Occipital lobe (tissue), 2 donors: ENCODE results near the gene IPO4. TPM values are rescaled to one million over a fixed set of nuclear protein-coding genes. Genes with fewer than 3 reads are reported as not detected.

Source experiments
- DNase-seq: peaks from one replicate; lab custom pipeline; 2025; lab: John Stamatoyannopoulos, UW
- total RNA-seq: library from RNA; depleted of rRNA; stranded (reverse); fragments of >200 nt; gene quantifications from one replicate; pipeline ENCODE4 v1.2.3, GENCODE V29; 2014

The IPO4 gene
- total RNA-seq, 1 donor from 2014 or later = 11.7 TPM

DNA sequence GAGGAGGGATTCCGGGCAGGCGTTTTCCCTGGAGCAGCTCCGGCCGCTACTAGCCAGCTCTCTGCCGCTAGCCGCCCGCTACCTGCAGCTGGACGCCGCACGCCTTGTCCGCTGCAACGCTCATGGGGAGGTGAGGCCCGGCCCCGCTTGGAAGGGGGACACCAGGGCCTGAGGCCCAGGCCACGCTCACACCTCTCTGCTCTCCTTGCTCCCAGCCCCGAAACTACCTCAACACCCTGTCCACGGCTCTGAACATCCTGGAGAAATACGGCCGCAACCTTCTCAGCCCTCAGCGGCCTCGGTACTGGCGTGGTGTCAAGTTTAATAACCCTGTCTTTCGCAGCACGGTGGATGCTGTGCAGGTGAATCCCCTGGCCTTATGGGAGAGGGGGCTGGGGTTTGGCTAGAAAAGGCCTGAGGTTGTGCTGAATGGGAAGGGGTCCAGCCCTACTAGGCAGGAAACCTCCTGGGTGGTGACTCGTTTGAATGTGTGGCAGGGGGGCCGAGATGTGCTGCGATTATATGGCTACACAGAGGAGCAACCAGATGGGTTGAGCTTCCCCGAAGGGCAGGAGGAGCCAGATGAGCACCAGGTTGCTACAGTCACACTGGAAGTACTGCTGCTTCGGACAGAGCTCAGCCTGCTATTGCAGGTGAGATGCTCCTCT is 40.7 kb downstream of the IPO4 start:
- DNase-seq = no peak

- peak; percentile 96 for DNase-seq
These were observed 41.4 kb downstream of the IPO4 start, which contains the start of gene RNF31 for GRCh38 chr14:24146978-24147760. Gene RNF31 (plus strand): TSS chr14:24147498. CDS start chr14:24147699, 201 bp downstream.

- peak; percentile 86 for DNase-seq
These were observed 42.1 kb downstream of the IPO4 start, which contains the start of gene PSME2 for GRCh38 chr14:24146453-24146977. Gene PSME2 (minus strand): TSS chr14:24146610. CDS start chr14:24146581, 29 bp downstream.

DNA sequence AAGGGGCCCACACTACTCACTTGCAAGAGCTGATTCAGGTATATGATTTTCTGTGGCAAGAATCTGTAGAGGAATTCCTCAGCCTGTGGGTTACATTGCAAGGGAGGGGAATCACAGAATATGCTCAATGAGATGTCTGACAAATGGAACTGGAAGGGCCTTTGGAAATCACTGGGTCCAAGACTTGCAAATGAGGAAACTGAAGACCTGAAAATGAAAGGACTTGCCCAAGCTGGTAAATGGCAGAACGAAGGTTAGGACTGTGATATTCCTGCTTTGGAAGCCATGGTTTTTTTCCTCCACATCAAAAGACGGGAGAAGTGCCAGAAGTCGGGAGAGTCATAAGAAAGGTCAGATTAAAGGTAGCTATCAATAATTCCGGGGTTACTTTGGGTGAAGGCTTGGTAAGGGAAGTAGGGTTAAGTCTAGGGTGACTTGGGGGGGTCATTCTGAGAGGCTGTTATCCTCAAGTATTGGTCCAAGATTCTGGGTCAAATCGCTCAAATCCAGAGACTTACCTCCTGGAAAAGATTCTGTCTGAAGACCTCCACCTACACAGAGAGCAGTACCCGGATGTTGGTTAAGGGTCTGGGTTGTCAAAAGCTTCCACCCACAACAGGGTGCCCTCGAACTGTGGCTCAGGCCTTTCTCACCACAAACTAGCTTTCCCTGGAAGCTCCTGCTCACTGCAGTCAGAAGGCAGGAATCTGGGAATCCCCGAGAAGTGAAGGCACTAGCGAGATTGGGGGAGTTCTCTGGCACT is 42.7 kb downstream of the IPO4 start:
- no peak for DNase-seq

DNA sequence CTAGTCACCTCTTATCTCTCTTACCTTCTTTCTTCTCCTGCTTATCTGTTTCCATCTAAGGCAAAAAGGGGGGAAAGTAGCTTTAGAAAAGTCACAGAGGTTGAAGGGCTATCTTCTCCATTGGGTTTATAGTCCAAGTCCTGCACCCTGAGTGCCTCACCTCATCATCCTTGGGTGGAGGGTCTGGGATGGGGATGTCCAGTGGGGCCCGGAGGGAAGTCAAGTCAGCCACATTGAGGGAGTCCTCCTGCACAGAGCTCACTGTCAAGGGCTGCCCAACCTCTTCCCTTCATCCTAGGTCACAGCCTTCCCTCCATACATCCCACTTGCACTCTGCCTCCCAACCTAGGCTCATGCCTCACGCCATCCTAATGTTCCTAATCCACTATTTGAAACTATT is 43.4 kb downstream of the IPO4 start:
- DNase-seq = no peak

DNA sequence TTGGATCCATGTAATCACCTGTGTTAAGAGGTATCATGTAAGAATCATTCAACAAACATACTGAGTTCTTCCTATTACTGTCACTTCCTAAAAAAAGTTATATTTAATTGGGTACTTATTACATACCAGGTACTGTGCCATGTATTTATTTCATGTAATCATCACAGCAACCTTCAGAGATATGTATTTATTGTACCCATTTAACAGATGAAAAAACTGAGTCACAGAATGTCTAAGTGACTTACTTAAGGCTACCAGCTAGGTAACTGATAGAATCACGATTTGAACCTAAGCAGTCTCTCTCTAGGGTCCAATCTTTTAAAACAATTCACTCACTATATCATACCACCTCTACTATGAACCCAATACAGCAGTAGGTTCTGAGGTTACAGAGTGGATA is 44.2 kb downstream of the IPO4 start:
- DNase-seq = no peak

DNA sequence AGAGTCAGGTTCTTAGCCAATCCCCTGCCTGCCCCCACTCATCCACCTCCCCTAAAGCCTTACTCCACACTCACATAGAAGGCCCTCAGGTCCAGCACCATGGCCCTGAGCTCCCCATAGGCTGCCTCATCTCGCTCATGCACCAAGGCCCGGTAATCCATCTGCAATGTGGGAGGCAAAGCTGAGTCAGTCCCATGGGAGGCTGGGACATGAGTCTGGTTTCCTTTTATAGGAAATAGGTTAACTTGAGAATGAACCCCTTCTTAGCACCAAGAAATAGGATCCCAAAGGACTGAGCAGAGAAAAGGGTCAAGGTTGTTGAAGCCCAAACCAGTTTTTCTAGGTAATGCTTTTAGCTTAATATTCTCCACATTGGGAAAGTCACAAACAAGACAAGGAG is 45.1 kb downstream of the IPO4 start:
- no peak for DNase-seq

DNA sequence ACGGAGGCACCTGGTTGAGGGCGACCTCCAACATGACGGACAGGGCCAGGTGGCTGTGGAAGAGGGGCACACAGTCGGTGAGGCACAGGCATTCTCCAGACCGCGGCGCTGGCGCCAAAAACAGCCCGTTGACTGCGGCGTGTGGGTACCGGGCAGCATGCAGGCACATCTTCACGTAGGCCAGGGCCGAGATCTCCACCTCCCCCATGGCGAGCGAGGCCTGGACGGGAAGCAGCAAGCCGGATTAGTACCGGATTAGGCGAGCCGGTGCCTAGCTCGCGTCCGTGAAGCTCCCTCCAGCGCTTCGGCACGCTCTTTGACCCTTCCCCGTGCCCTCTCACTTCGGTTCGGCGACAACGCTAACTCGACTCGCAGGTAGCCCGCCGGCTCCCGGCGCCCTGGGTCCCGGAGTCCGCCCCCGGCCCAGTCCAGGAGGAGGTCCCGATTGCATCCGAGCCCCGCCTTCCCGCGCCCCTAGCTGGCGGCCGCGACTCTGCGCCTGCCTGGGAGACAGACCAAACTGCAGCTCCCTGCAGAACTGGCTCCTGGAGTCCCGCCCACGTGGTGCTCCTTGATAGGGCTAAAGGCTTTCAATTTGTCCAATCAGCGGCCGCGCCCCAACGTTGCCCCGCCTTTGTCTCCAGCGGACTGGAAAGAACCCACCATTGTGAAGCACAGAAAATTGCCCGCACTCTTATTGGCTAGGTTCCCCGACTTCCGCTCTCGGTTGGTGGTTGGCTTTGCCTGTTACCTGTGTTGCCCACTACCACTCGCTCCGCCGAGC is 47.3 kb downstream of the IPO4 start, which contains the start of gene EMC9:
Gene EMC9, minus strand, starts transcription at position 495 of the 784 bp plus-strand sequence. Its CDS starts 287 bp downstream, at position 208.
- peak; percentile 99 for DNase-seq

DNA sequence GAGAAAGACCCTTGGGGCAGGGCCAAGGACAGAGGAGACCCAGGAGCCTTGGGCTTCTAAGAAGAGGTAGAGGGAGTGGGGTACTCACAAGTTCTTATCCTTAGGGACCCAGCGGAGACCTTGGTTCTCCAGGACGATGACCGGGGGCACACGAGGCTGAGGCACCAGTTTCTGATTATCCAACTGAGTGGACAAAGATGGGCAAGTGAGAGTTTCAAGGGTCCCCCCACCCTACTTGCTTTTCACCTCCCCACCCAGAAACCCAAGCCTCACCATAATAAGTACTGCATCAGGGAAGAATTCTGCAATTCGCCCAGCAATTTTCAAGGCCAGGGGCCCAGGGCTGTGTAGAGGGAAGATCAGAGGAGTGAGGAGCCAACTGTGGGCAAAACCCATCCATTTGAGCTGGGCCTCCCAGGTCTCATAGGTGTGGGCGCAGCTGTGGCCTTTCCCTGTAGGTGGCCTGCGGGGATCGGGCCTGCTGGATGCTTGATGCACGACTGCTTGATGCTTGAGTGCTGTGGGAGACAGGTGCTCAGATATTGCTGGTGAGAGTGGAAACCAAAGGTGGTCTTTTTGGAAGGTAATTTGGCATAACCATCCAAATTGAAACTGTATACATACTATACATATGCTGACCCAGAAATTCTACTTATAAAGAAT is 49.2 kb downstream of the IPO4 start:
- DNase-seq = no peak

DNA sequence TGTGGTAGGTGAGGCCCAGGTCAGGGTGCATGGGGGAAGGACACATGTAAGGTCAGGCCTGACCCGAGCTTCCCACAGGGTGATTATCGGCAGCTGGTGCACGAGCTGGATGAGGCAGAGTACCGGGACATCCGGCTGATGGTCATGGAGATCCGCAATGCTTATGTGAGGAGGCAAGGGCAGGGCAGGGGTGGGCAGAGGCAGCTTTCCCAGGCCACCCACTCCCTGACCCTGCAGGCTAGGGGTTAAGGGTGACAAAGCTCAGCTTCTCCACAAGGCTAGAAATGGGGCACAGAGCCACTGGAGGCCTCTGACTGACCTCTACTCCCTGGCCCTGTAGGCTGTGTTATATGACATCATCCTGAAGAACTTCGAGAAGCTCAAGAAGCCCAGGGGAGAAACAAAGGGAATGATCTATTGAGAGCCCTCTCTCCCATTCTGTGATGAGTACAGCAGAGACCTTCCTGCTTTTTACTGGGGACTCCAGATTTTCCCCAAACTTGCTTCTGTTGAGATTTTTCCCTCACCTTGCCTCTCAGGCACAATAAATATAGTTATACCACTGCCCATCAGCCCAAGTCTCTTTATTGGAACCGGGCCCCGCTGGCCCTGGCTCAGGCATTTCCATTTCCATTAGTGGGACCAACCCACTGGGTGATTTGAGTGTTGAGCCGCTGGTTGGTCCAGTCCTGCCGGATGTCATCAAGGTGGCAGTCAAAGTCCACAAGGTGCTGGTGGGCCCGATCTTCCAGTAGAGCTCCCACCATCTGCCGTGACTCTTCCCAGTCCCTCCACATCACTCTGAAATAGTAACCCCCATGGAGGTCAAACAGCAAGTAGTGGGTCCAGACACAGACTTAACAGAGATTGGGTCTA is 50.0 kb downstream of the IPO4 start:
- DNase-seq = no peak

DNA sequence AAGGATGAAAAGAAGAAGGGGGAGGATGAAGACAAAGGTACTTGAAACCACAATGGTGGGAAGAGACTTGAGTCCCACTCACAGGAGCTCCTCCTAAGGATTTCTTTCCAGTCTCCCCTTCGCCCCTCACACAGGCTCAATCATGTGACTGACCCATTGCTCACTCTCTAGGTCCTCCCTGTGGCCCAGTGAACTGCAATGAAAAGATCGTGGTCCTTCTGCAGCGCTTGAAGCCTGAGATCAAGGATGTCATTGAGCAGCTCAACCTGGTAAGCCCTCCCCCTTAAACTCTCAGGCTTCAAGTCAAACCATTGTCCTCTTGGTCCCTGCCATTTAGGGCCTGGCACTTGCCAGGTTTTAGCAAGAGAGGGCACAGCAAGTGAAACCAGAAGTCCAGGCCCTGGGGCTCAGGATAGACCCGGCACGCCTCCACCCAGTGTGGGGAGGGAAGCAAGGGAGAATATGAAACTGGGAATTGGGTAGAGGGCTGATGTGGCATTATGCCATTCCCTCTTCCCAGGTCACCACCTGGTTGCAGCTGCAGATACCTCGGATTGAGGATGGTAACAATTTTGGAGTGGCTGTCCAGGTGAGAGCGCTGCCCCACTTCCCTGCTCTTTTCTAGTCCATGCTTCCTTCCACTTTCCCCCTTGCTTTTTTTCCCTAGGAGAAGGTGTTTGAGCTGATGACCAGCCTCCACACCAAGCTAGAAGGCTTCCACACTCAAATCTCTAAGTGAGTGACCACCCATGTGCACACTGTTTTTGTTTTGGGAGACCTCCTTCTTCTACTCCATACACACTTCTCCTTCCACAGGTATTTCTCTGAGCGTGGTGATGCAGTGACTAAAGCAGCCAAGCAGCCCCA is 50.9 kb downstream of the IPO4 start:
- no peak for DNase-seq

GRCh38 chr14:24136684-24137528 is 51.7 kb downstream of the IPO4 start:
- DNase-seq = no peak

DNA sequence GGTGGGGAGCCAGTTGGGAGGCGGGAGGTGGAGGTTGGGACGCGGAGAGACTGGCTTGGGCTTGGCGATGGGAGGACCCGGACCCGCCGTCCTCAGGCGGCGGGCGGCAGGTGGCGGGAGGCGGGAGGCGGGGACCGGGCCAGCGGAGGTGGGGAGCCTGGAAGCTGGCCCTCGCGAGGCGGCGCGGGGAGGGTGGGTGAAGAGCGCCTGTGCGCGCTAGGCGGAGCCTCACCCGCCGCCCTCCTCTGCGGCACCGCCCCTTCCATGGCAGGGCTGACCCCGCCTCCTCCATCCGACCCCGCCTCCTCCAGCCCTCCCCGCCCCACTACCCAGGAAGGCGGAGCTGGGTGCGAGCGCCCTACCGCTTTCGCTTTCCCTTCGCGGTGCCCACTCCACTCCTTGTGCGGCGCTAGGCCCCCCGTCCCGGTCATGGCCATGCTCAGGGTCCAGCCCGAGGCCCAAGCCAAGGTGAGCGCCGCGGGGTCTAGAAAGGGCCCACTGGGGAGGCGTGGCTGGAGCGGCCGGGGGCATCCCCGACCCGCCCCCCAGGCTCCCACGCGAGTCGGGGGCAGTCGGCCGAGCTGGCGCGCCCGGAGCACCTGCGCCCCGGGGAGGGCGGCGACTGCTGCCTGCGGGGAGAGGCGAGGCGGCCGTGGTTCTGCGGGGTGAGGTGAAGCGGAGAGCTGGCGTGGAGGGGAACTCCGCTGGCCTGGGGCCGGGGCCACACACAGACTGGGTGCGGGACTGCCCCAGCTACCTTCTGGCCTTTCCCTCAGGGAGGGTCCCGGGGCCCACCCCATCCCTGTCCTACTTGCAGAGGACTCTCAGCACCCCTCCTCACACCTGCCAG is 52.6 kb downstream of the IPO4 start, which contains the start of gene PSME1:
Gene PSME1, plus strand, starts transcription at position 361 of the 850 bp plus-strand sequence. Its CDS starts 69 bp downstream, at position 430.
- peak; percentile 91 for DNase-seq

- no peak for DNase-seq
These were observed 53.1 kb downstream of the IPO4 start for GRCh38 chr14:24135584-24135833.

- DNase-seq = no peak
These were observed 54.9 kb downstream of the IPO4 start for GRCh38 chr14:24133735-24134134.

DNA sequence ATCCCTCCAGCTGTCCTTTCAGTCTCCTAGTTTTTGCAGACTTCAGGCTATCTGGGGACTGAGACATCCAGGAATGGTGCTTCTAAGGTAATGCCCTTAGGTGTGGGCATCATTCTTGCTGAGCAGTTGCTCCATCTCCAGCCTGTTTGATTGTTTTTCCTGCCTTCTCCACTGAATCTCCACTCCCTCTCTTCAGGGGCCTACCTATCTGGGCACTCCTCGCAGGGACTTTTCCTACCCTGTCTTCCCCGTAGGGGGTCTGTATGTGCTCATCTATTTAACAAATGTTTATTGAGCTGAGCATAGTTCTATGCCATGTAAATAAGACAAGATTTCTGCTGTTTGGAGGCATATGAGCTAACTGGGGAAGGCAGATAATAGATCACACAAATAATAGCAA is 55.6 kb downstream of the IPO4 start:
- DNase-seq = no peak
